Psoas muscle (tissue), 8 donors: ENCODE measurements around the gene GIT1. TPM values are rescaled to one million over a fixed set of nuclear protein-coding genes. Genes with fewer than 3 reads are reported as not detected.

Source experiments
- ATAC-seq, 4 donors: fragments of 200-7000 bp; cut with Tn5 transposase; one replicate each; pipeline ENCODE4 v1.9.1; 2020; ENCODE audit warnings: moderate library complexity in 3 of 4, mild to moderate bottlenecking in 2 of 4
- DNase-seq, 2 donors: peaks; one replicate each; pipeline ENCODE4 v3.0.0-alpha.2; 2020
- H3K27ac ChIP-seq: fragments of 200-600 bp; one replicate; pipeline ENCODE4 v1.8.0; 2022
- H3K27me3 ChIP-seq, 3 donors: fragments of 200-600 bp in 1 of 3; one replicate each; pipeline versions ENCODE4 v1.6.1 to v1.8.0; 2013 to 2022; ENCODE audit warnings: low read length in 2 of 3, mild to moderate bottlenecking in 2 of 3, moderate library complexity in 1 of 3; ENCODE audit not compliant: insufficient read depth in 3 of 3
- H3K36me3 ChIP-seq, 2 donors: fragments of 200-600 bp in 1 of 2; one replicate each; pipeline versions ENCODE4 v1.6.1 to v1.8.0; 2013 to 2022; ENCODE audit warnings: low read depth in 1 of 2, mild to moderate bottlenecking in 1 of 2, moderate library complexity in 1 of 2; ENCODE audit not compliant: insufficient read depth in 1 of 2
- H3K4me1 ChIP-seq: fragments of 200-600 bp; one replicate; pipeline ENCODE4 v1.8.0; 2022
- H3K4me3 ChIP-seq: fragments of 200-600 bp; one replicate; pipeline ENCODE4 v1.8.0; 2022; ENCODE audit warnings: mild to moderate bottlenecking
- H3K9me3 ChIP-seq: fragments of 200-600 bp; one replicate; pipeline ENCODE4 v1.8.0; 2022
- WGBS, 3 donors: extraction: QIAGEN DNeasy Blood & Tissue Kit; methylation state at CpG; one replicate each; pipeline versions ENCODE4 v1.1.6 to v1.1.7; 2013; 5-methylcytosine and 5-hydroxymethylcytosine counted together
- intact Hi-C, 2 donors: fragments of 100-400 bp; cut with DNase I; formaldehyde crosslinking; loops; one replicate each; pipeline versions ENCODE4 v1.11.0 to v1.14.2; 2022
- polyA plus RNA-seq, 3 donors: library from polyadenylated mRNA; stranded (reverse); fragments of 200-250 nt; gene quantifications; one replicate each; pipeline ENCODE4 v1.2.3, GENCODE V29; 2013
- total RNA-seq, 4 donors: library from RNA; stranded (reverse); fragmentation: NEBNext Ultra II Directional in 2 of 4; extraction: Animal tissue kit (Norgen Biotek cat#: 25700) in 2 of 4; gene quantifications; one replicate each; pipeline versions ENCODE4 v1.2.1 to v1.2.4, GENCODE V29; 2021 to 2023
- TF ChIP-seq, protein P1 (sequence below): fragments of 200-600 bp; IDR thresholded peaks from one replicate; pipeline ENCODE4 v1.8.0; 2022; ENCODE audit warnings: antibody characterized with exemption
- donor health status: healthy with polysubstance abuse.
- donor health status: DM: no; HTN: no; CAD: no; lungs with moderate emphysema.
- donor health status: Bipolar disorder and iron deficiency.
- donor health status: healthy.
- donor health status: DM: yes; HTN: yes; CAD: no.
- donor health status: DM: no; HTN: no; CAD: no.
- donor health status: DM: no; HTN: no; CAD: no.
- donor health status: DM: yes; HTN: yes; CAD: no.

GIT1 gene
- total and polyA plus RNA-seq, 7 donors = 24.3 to 46.0 (median 33.5) TPM

DNA sequence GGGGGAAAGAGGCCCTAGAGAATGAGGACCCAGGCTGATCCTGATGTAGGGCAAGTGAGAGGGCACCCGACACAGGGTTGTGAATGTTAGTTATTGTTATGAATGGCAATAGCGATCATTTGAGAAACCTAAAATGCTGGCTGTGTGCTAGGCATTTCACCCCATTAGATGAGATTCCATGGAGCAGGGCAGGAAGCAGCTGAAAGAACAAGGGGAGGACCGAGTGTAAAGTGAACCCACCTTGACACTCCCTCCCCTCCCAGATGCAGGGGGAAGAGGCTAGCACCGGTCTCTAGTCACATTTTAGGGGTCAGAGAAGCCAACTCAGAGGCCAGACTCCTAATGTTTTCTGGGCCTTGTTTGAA, 33.8 kb upstream of the GIT1 start:
- H3K27me3 ChIP-seq = no peaks in the 10 kb centered on the region
- intact Hi-C loops = loop anchor here in 1 of 2 donors (5.0 kb wide), 2 partner anchors 139 to 309 kb away; partner anchors contain the start of gene SSH2
- H3K27ac ChIP-seq = peak overlapping the region; percentile 99
- TF ChIP-seq, protein P1, sequence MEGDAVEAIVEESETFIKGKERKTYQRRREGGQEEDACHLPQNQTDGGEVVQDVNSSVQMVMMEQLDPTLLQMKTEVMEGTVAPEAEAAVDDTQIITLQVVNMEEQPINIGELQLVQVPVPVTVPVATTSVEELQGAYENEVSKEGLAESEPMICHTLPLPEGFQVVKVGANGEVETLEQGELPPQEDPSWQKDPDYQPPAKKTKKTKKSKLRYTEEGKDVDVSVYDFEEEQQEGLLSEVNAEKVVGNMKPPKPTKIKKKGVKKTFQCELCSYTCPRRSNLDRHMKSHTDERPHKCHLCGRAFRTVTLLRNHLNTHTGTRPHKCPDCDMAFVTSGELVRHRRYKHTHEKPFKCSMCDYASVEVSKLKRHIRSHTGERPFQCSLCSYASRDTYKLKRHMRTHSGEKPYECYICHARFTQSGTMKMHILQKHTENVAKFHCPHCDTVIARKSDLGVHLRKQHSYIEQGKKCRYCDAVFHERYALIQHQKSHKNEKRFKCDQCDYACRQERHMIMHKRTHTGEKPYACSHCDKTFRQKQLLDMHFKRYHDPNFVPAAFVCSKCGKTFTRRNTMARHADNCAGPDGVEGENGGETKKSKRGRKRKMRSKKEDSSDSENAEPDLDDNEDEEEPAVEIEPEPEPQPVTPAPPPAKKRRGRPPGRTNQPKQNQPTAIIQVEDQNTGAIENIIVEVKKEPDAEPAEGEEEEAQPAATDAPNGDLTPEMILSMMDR = no peak
- WGBS, 3 donors = 33 to 39% (median 37%) methylated on average over 4 of the region's 4 CpGs
- H3K9me3 ChIP-seq = no peaks in the 10 kb centered on the region
- peak overlapping the region; percentile 98 for H3K4me3 ChIP-seq
- DNase-seq = no peak
- H3K4me1 ChIP-seq = peaks cover 57% of the 10 kb centered on the region
- ATAC-seq = no peak
- H3K36me3 ChIP-seq = peaks cover 0 to 20% of the 10 kb centered on the region in 2 donors

DNA sequence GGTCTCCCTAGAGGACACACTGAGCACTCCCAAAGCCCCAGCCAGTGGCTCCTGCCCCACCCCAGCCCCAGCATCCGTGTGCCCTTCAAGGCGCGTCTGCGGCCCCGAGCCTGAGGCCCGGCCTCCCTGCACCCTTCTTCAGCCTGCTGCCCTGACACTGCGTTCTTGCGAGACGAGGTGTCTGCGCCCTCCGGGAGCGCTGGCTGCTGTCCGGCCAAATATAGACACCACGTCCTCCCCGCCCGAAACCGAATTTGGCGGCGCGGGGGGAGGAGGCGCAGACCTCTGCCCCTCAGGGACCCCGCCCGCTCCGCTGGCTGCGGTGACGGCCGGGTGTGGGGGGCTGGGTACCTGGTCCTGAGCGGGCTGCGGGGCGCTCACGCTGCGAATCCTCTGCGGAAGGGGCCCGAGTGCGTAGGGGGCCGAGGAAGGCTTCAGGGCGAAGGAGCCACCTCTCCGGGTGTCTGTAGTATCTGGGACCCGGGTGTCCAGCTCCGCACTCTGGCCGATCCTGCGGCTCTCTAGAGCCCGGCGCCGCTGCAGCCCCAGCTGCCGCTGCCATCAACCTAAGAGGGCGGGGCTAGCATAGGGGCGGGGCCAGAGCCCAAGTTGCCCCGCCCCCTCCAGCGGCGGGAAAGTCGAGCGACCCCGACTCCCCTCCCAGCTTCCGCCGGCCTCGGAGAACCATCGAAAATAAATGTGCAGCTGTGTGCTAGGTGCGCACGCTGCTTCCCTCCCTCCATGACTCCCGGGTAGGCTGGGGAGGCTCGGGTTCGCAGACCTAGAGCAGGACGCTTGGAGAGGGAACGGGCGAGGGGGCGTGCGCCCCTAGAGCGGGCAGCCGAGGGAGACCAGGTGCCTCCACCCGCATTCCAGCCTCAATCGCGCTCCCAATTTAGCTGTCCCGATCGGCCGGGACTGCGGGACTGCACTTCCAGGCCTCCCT, 33.2 kb upstream of the GIT1 start, which contains the start of gene CORO6:
Gene CORO6, minus strand, starts transcription at position 576 of the 946 bp plus-strand sequence. CDS start 1,491 bp downstream, outside the sequence.
- DNase-seq (peak; percentile 66 to 90), ATAC-seq (peak; percentile 65 to 70 (median 68))
- Histone ChIP-seq H3K4me3 (peak within 1 kb of the TSS; percentile 98), H3K9me3 (no peaks in the 10 kb centered on the region), H3K27me3 (no peaks in the 10 kb centered on the region), H3K36me3 (peaks cover 0 to 20% of the 10 kb centered on the region in 2 donors), H3K4me1 (peaks cover 58% of the 10 kb centered on the region), H3K27ac (peak within 1 kb of the TSS; percentile 99)
- TF ChIP-seq, protein P1 = no peak
- 3 to 5% (median 3%) methylated on average over 61 to 77 of the region's 77 CpGs for WGBS, 3 donors
- intact Hi-C loops = loop anchor here in 1 of 2 donors (5.0 kb wide), 2 partner anchors 140 to 310 kb away; partner anchors contain the start of gene SSH2

DNA sequence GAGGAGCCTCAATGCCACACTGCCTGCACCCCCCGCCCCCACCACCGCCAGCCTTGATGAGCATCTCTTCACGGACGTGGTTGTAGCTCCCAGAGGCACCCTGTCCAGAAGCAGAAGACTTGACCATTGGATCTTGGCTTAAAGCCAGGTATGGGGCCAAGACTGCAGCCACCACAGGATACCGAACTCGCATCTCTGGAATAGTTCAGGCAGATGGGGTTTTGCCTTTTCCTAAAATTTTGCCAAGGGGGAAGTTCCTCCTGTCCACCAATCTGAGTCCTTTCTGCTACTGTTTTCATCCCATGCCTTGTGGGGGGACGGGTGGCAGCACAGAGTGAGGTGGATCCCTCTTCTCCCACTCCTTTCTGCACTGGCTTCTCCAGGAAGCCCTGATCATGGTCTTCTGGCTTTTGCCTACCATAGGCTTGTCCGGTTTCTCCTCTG, 32.3 kb upstream of the GIT1 start:
- intact Hi-C loops = loop anchor here in 1 of 2 donors (5.0 kb wide), 2 partner anchors 141 to 311 kb away; partner anchors contain the start of gene SSH2
- DNase-seq (peak; percentile 52 to 76), ATAC-seq (peak; percentile 9 to 25 (median 20))
- Histone ChIP-seq H3K4me3 (peak overlapping the region; percentile 98), H3K27me3 (no peaks in the 10 kb centered on the region), H3K36me3 (peaks cover 0 to 14% of the 10 kb centered on the region in 2 donors), H3K9me3 (no peaks in the 10 kb centered on the region), H3K4me1 (peaks cover 58% of the 10 kb centered on the region), H3K27ac (peak overlapping the region; percentile 99)
- TF ChIP-seq, protein P1 = no peak
- 22 to 29% (median 22%) methylated on average over 8 of the region's 8 CpGs for WGBS, 3 donors

DNA sequence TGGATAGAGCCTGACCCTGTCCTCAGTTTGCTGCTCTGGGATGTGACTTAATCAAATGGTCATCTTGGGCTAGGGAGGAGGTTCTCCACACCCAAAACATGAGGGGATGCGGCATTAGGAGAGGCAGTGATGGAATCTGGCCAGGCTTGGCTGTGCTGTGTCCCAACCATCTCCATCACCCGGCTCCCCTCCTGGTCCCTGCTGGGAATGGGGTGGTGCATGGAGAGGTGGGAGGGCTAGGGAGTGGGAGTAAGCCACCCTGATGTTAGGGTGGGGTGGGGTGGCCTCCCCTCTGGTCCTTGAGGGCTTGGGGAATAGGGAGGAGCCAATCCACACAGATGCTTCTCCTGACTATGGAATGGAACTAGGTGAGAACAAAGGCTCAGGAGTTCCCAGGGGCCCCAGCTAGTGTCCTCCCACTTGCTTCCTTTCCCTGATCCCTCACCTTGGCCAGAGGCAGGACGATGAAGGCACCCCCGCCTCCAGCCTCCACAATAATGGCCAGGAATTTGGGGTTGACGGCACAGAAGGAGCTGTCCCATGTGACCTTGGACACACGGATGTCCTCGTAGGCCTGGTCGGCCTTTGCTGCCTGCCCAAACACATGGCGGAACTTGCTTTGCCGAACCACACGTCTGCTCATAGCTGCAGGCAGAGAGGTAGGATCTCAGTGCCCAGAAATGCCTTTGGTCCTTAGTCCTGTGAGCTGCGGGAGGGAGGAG, 31.5 kb upstream of the GIT1 start:
- H3K4me3 ChIP-seq = peak overlapping the region; percentile 98

More for the DNA sequence above, 31.5 kb upstream of the GIT1 start:
- no peak for ATAC-seq
- TF ChIP-seq, protein P1 = no peak
- H3K27ac ChIP-seq = peak overlapping the region; percentile 99
- H3K4me1 ChIP-seq = peaks cover 67% of the 10 kb centered on the region
- DNase-seq = no peak
- H3K36me3 ChIP-seq = peaks cover 0 to 14% of the 10 kb centered on the region in 2 donors
- WGBS, 3 donors = 47 to 58% (median 50%) methylated on average over 12 of the region's 12 CpGs
- H3K27me3 ChIP-seq = no peaks in the 10 kb centered on the region
- H3K9me3 ChIP-seq = no peaks in the 10 kb centered on the region
- intact Hi-C loops = loop anchor here in 1 of 2 donors (5.0 kb wide), 2 partner anchors 141 to 311 kb away; partner anchors contain the start of gene SSH2
